ENCODE measurements around the gene C17orf113.
A peak's percentile ranks its signal among the peaks of the same experiment; 100 is the strongest.

The C17orf113 gene

DNA sequence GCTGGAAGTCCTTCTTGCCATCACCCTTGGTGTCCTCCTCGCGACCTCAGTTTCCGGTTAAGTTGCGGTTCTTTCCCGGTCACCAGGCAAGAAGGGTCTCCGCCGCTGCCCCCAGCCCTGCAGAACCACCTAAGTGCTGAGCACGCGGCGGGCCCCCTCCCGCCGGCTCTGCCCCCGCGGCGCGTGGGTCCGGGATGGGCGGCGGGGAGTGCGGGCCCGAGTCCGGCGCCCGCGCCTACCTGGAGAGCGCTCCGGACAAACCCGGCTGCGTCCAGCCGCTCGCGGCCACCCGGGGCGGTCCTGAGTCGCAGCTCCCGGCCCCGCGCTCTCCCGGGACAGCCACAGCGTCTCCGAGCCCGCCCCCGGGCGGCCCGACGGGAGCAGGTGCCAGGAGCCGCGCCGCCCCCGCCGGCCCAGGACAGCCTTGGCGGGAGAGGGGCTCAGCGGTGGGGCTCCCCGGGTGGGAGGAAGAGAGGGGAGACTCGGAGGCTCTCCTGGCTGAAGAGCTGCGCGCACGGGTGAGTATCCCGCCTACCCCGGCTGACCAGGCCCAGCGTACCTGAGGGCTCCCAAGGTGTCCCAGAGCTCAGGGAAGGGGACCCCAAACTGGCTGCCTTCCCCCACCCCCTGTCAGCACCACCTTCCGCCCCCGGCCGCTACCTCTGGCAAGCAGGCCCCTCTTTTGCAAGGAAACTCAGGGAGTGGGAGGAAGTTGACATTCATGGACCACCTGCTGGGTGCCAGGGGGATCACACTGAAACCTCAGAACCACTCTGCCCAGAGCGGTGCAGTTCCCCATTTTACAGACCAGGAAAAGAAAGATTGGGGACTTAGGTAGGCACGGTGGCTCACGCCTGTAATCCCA lies 22.2 kb upstream of the C17orf113 start:
- ChIA-PET POLR2A (no interaction called here), CTCF (interaction anchor here (0.8 to 2.1 kb wide), 9 partner anchors 16 to 334 kb away, joined by 3 to 4 read pairs (median 3); partner anchors contain the start of gene NKIRAS2)
- TF ChIP-seq, protein P1, sequence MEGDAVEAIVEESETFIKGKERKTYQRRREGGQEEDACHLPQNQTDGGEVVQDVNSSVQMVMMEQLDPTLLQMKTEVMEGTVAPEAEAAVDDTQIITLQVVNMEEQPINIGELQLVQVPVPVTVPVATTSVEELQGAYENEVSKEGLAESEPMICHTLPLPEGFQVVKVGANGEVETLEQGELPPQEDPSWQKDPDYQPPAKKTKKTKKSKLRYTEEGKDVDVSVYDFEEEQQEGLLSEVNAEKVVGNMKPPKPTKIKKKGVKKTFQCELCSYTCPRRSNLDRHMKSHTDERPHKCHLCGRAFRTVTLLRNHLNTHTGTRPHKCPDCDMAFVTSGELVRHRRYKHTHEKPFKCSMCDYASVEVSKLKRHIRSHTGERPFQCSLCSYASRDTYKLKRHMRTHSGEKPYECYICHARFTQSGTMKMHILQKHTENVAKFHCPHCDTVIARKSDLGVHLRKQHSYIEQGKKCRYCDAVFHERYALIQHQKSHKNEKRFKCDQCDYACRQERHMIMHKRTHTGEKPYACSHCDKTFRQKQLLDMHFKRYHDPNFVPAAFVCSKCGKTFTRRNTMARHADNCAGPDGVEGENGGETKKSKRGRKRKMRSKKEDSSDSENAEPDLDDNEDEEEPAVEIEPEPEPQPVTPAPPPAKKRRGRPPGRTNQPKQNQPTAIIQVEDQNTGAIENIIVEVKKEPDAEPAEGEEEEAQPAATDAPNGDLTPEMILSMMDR (IDR thresholded peaks at IDR 0.05; ENCODE audit: control extremely low read depth, extremely low read depth, low read depth, missing control alignments): no peak
- DNase-seq (ENCODE audit: extremely low spot score): no peak

DNA sequence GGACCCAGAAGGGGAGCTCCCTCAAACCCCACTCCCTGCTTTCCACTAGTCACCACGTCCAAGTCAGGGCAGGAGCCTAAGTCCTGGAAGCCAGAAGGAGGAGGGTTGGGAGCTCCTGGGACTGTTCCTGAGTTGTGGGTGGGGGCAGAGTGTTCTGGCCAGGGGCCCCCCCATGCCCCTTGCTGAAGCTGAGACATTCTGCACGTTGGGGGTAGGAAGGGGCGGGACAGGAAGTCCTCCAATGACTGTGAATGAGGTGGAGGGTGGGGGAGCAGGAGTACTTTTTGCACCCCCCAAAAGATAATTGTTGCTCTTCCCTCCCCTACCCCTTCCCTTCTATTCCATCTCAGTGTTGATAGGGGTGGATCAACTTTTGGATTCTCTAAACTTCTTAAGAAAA lies 21.4 kb upstream of the C17orf113 start:
- POLR2A ChIA-PET: no interaction called here
- CTCF ChIA-PET: interaction anchor here (0.8 to 2.1 kb wide), 8 partner anchors 15 to 334 kb away, joined by 3 to 4 read pairs (median 3); partner anchors contain the start of gene NKIRAS2
- TF ChIP-seq, protein P1 (IDR thresholded peaks at IDR 0.05; ENCODE audit: control extremely low read depth, extremely low read depth, low read depth, missing control alignments): no peak
- no peak for DNase-seq (ENCODE audit: extremely low spot score)

DNA sequence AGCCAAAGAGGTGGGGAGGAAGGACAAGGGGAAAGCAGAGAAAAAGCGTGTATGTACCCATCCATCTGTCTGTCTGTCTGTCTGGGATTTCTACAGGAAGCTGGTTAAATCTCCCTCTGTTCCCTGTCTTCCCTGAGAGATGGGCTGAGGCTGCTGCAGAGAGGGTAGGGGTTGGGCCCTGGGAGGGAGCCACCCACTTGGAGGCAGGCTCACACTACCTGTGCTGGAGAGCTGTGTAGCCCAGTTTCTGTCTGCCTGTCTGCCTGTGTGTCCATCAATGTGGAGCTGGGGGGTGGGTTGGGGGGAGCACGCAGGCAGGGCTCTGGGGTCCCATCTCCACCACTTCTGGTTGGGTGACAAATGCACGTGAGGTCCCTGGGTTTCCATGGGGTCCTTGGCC lies 18.6 kb upstream of the C17orf113 start:
- ChIA-PET CTCF (interaction anchor here (1.7 to 8.8 kb wide), 9 partner anchors 10 to 50 kb away, joined by 7 to 70 read pairs (median 32); partner anchors contain the start of genes DHX58, DNAJC7, KAT2A and NKIRAS2), POLR2A (no interaction called here)
- TF ChIP-seq, protein P1 (IDR thresholded peaks at IDR 0.05; ENCODE audit: control extremely low read depth, extremely low read depth, low read depth, missing control alignments): no peak

DNA sequence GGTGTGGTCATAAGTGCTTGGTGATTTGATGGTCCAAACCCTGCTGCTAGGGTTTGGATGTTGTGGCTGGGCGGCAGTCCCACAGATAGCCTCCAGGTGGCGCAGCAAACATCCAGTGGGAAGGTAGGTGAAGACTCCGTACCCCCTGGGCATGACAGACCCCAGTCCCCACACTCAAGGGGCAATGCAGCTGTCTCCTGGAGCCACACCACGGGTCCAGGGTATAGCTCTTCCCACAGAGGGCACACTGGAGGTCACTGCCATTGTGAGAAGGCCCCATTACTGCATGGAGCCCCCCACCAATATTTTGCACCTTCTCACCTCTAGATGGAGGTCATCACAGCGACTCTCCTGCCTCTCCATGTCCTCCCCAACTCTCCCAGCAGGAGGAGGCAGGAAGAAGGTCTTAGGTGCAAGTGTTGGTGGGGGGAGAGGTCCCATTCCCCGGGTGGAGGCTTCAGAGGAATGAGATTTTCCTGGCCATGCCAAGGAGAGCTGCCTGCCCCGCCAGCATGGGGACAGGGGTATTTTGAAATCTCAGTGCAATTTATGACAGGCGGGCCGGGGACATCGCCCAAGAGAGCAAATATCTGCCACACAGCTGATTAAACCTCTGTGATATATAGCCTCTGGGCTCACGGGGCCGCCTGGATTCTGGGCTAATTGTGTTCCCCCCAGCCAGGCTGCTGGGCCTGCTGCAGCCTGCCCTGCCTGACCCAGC lies 17.1 kb upstream of the C17orf113 start:
- POLR2A ChIA-PET: no interaction called here
- CTCF ChIA-PET: interaction anchor here (0.7 to 8.8 kb wide), 27 partner anchors 8 to 118 kb away, joined by 3 to 70 read pairs (median 7); partner anchors contain the start of genes DHX58, DNAJC7, KAT2A and KCNH4
- TF ChIP-seq, protein P1 (IDR thresholded peaks at IDR 0.05; ENCODE audit: control extremely low read depth, extremely low read depth, low read depth, missing control alignments): peak; percentile 93
- peak; percentile 73 for DNase-seq (ENCODE audit: extremely low spot score)

More for the DNA sequence above, 18.6 kb upstream of the C17orf113 start:
- no peak for DNase-seq (ENCODE audit: extremely low spot score)

DNA sequence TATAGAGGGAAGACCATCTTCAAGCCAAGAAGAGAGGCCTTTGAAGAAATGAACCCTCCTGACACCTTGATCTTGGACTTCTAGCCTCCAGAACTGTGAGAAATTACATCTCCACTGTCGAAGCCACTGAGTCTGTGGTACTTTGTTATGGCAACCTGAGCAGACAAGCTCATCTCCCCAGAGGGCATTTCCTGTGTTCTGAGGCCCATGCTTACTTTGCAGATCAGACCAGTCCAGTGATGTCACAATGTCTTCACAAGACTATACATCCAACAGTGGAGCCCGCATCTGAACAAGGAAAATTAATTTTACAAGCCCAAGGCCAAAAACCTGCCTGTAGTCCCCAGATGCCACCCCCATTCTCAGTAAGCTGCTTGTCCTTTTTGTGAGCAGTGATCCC lies 14.8 kb upstream of the C17orf113 start:
- TF ChIP-seq, protein P1 (IDR thresholded peaks at IDR 0.05; ENCODE audit: control extremely low read depth, extremely low read depth, low read depth, missing control alignments): no peak
- ChIA-PET POLR2A (no interaction called here), CTCF (interaction anchor here (0.9 to 8.8 kb wide), 21 partner anchors 9 to 116 kb away, joined by 3 to 70 read pairs (median 8); partner anchors contain the start of genes DHX58, DNAJC7, KAT2A and KCNH4)
- DNase-seq (ENCODE audit: extremely low spot score): no peak

DNA sequence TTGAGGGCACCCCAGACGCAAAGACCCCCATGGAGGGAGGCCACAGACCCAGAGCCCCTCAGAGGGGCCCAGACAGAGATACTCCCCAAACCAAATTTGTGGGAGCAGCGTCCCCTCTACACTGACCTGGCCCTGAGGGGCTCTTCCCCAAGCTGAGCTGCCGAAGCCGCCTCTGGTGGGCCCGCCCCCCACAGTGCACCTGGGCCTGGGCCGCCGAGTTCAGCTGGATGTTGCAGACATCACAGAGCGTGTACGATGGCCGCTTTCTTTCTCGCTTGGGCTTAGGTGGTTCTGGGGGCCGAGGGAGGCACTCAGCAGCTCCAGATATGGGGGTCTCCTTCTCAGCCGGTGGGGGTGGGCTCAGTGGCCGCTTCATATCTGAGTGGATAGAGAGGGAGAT lies 12.3 kb upstream of the C17orf113 start:
- POLR2A ChIA-PET: no interaction called here
- TF ChIP-seq, protein P1 (IDR thresholded peaks at IDR 0.05; ENCODE audit: control extremely low read depth, extremely low read depth, low read depth, missing control alignments): no peak
- CTCF ChIA-PET: interaction anchor here (1.4 to 8.8 kb wide), 4 partner anchors 23 to 45 kb away, joined by 4 to 70 read pairs (median 16); partner anchors contain the start of genes DNAJC7 and ZNF385C
- no peak for DNase-seq (ENCODE audit: extremely low spot score)
